GM12873 (cell line): ENCODE measurements around the gene DPYSL5.

Source experiments
- TF ChIP-seq, protein P1 (sequence below): IDR thresholded peaks from 2 replicates; pipeline ENCODE4 v1.5.1; 2012; ENCODE audit warnings: low read depth, mild to moderate bottlenecking, moderate library complexity, low read length, control low read depth; ENCODE audit not compliant: insufficient read depth; ENCODE audit errors: missing control alignments

Gene DPYSL5

DNA sequence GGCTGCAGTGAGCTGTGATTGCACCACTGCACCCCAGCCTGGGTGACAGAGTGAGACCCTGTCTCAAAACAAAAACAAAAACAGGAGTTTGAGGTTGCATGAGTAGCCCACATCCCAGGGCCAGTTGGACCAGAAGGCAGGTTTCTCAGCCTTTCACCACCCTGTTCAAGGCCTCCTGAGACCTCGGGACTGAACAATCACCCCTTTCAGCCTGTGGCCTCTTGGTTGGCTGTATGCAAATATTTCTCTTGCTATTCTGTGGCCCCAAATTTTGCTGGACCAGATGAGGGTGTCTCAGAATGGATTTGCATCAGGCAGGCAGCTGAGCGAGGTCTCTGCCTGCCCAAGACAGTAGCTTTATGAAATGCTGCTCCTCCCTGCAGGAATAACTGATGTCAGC lies 56.9 kb downstream of the DPYSL5 start:
- TF ChIP-seq, protein P1, sequence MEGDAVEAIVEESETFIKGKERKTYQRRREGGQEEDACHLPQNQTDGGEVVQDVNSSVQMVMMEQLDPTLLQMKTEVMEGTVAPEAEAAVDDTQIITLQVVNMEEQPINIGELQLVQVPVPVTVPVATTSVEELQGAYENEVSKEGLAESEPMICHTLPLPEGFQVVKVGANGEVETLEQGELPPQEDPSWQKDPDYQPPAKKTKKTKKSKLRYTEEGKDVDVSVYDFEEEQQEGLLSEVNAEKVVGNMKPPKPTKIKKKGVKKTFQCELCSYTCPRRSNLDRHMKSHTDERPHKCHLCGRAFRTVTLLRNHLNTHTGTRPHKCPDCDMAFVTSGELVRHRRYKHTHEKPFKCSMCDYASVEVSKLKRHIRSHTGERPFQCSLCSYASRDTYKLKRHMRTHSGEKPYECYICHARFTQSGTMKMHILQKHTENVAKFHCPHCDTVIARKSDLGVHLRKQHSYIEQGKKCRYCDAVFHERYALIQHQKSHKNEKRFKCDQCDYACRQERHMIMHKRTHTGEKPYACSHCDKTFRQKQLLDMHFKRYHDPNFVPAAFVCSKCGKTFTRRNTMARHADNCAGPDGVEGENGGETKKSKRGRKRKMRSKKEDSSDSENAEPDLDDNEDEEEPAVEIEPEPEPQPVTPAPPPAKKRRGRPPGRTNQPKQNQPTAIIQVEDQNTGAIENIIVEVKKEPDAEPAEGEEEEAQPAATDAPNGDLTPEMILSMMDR, result no peak

DNA sequence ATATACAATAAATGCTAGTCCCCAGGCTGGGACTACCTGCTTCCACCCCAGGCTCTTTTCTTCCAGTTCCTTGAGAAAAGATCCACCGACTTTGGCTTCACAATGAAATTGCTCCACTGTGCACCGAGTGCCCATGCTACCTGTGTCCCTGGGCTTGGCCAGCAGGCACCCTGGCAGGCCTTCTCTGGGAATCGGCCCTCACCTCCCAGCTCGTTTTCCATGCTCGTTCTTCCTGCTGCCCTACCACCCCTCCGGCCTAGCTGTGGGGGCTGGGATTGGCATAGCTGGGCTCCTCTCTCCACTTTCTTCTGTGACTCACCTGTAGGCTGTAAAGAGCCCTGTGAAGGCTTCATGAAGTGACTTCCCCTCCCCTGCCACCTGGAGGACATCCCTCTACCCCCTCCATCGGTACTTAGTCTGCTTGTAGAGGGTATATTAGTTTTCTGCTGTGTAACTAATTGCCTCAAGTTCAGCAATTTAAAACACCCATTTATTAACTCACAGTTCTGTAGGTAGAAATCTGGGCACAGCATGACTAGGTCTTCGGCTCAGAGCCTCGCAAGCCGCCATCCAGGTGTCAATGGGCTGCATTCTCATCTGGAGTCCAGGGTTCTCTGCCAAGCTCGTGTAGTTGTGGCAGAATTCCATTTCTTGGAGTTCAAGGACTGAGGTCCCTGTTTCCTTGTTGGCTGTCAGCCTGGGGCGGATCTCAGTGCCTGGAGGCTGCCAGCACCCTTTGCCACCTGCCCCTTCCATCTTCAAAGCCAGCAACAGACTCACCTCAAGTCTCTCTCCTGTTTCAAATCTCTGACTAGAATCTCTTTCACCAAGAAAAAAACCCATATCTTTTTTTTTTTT lies 57.6 kb downstream of the DPYSL5 start:
- TF ChIP-seq, protein P1, result no peak

GRCh38 chr2:26907416-26907815 lies 59.5 kb downstream of the DPYSL5 start:
- TF ChIP-seq, protein P1, result no peak

DNA sequence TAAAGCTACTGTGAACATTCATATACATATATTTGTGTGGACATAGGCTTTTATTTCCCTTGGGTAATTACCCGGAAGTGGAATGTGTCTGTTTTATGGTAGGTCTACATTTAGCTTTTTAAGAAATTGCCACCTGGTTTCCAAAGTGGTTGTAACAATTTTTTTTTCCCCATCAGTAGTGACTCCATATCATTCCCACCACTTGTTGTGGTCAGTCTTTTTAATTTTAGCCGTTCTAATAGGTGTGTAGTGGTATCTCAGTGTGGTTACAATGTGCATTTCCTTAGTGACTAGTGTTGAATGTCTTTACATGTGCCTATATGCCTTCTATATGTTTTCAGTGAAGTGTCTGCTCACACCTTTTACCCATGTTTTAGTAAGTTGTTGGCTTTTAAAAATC lies 62.2 kb downstream of the DPYSL5 start:
- TF ChIP-seq, protein P1, result no peak

DNA sequence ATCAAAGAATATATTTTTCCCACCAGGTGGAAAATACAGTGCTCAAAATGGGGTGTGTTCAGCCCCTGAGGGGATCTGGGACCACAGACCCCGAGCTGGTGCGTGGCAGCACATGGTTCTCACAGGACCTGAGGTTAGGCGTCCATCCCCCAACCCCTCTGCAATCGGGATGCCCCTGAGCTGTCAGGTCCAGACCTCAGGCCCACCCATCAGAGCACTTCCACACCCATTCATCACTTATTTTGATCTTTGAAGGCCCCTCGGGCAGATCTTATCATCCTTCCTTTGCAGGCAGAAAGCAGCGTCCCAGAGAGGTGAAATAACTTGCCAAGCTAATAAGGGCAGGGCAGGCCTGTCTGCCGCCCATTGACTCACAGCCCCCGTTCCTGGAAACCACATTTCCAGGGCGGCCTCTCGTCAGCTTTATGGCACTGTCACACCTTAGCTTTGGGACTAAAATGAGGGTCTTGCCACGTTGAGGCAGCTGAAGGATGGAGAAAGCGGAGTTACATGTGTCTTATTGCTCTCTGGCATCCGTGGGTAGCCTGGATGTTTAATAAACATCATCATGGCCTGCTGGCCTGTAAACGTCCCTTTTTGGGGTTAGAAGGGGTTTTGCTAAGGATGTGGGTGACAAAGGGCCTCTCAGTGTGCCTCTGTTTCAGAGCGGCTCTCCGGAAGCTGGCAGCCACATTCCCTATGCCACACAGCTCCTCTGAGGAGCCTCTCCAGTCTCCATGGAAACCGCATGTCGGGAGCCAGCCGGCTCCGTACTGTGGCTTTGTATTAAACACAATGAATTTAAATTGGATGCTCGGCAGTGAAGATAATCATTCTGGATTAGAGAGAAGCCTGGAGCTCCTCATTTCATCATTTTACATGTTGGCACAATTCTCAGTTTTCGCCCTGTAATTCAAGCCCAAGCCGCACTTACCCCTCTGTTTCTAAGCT lies 64.3 kb downstream of the DPYSL5 start:
- TF ChIP-seq, protein P1, result no peak

DNA sequence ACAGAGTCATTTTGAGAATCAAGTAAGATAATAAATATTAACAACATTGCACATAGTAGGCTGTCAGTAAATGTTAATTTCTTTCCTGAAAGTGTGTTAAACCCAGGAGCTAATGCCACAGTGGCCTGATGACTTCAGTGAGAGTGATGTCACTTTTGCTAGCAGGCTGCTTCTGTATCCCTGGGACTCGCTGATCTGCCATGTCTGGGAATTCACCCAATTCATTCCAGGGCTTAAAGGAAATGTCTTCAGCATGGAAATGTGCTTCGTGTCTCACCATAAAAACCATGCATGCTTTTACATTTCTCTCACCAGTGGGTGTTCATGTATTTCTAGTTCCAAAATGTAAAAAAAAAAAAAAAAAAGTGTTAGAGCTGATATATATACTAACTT lies 65.7 kb downstream of the DPYSL5 start:
- TF ChIP-seq, protein P1, result no peak
